Measurements from ENCODE around the gene TANGO6. TPM values are rescaled to one million over a fixed set of nuclear protein-coding genes. Genes with fewer than 3 reads are reported as not detected.

TANGO6 gene
- total RNA-seq, 1 donor from 2014 or later = 9.3 TPM

DNA sequence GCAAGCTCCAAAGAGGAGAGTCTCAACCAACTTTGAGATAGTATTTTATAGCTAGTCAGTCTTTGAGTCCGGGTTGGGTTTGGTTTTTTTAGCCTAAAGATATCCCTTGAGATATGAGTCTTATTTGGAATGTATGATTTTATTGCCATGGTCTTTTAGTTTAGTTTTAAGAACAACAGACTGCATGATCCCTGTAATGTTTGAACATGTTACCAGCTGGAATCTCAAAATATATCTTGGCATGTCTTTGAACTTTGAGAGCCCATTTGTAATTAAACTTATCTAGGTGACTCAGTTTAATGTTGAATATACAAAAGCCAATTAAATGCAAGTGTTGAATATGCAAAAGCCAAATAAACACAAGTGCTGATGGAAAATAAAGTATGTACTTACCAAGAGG lies 100.6 kb downstream of the TANGO6 start:
- intact Hi-C loops (cut with DNase I) = no loop called here
- DNase-seq (ENCODE audit: missing footprints) (no peak), ATAC-seq (no peak)

DNA sequence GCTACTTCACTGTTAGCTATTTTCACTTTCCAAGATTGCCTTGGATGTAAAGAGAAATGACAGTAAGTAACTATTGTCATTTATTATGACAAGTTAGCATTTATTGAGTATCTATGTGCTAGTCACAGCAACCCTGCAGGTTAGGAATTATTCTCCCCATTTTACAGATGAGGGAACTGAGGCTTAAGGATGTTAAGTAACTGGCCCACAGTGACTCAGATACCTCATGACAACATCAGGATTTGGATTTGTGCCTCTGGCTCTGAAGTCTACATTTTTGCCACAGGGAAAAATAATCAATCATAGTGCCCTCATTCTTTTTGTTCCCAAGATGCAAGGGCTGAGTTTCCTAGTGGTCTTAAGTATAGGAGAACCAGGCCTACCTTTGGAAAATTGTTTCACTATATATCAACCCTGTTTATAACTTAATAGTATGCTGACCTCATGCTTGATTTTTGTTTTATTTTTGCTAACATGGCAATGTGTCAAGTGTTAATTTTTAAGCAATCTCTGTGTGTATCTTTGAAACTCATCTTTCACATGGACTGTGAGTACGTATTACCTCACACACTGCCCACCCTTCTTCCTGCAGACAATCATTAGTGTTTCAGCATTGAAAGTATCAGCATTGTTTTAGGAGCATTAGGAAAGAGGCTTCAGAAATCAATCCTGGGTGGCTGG lies 105.0 kb downstream of the TANGO6 start:
- DNase-seq (ENCODE audit: missing footprints) (no peak), ATAC-seq (no peak)
- intact Hi-C loops (cut with DNase I) = no loop called here

DNA sequence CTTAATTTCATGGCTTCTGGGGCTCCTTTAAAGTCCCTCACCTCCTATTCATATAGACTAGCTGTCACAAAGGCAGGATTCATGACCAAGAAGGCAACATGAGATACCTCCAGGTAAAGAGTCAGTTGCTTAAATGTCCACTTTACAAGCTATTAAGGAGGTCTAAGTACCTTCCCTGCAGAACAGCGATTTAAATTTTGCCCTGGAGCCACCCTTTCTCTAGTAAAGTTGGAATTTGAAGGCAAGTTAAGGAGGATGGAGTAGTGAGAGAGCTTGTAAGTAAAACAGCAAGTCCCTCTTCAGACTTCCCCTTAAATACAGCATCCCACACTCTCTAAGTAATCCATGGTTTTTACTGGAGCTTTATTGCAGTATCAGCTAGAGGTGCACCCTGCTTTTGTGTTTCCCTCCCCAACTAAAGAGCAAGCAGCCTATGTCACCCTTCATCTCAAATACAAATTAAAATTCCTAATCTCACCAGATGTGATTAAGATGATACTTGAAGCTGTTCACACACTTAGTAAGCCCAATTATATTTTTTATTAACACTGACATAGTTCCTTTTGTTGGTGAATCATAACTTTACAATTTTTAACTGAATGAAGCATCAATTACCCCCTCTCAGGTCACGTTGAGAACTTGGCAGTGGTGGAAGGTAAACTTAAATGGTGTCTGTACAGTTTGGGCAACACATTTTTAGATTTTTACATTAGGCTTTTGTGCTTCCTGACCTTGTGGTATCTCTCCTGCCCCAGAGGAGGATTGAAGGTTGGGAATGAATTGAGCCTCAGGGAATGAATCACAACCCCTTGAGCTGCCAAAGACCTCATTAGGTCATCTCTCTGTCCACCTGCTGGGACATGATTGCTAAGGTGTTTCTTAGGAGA lies 108.9 kb downstream of the TANGO6 start:
- DNase-seq (ENCODE audit: missing footprints) (no peak), ATAC-seq (no peak)
- intact Hi-C loops (cut with DNase I) = no loop called here

DNA sequence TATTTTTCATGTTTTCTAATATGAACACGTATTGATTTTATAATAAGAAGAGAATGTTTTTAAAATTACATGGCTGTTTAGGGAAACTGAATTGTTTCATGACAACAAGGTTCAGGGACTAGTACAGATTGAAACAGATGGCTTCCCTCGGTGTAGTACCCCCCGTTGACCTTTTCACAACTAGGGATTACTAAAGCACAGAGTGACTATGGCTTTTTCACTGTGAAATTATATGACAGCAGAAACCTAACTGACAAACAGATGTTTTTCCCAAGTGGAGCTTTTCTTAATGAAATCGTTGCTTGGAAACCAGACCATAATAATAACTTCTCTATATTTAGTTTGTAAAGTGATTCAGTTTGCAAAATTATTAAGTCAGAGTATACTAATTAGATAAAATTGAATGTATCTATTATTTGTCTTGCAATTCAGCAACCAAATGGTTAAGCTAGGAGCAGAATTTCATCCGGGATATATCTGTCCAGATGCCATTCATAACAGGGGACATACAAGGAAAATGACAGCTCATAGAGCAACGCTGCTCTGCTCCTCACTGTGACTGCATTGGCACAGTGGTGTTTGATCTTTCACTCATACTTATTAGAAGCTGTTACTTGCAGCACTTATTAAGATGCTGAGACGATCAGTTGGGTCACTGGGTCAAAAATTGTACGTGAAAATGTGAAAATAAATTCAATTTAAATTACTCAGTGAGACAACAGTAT lies 111.7 kb downstream of the TANGO6 start:
- no peak for ATAC-seq
- DNase-seq (ENCODE audit: missing footprints) = no peak

DNA sequence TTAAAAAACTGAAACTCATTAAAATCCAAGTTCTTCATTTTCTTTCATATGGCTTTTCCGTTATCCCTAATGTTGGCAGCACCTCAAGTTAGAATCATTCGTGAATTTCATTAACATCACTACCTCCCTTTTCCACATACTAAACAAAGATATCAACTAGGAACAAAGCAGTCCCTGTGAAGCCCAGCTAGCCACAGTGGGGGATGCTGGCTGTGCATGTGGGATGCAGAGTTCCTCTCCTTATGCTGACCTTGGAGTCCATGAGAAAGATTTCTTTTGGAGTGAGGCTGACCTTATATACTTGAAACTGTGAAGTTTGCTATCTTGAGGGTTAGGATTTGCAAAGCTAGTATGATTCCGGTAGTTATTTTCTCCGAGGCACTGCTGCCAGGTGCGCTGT lies 117.6 kb downstream of the TANGO6 start:
- ATAC-seq = no peak
- no peak for DNase-seq (ENCODE audit: missing footprints)
- intact Hi-C loops (cut with DNase I) = no loop called here

More for the DNA sequence above, 111.7 kb downstream of the TANGO6 start:
- intact Hi-C loops (cut with DNase I) = no loop called here

DNA sequence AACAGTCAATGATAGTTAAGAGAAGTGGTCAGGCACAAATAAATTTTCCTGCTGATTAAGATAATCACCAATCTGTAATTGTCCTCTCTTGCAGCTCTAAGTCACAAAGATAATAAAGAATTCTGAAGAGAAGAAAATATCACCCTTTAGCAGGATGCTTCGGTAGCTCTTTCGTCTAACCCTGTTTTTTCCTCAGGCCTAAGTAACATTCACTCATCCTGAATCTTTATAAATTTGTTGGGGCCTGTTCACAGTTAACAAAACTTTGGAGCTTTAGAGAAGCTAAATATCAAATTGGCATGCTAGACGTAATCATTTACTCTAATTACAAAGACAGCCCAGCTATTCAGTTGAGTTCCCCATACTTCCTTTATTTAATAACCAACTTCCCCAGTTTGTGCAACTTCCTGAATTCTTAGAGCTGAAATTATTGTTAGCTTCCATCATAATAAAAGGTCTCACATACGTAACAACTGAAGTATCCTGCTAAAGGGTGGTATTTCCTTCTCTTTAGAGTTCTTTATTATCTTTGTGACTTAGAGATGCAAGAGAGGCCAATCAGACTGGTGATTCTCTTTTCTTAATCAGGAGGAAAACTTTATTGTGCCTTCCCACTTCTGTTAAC lies 118.6 kb downstream of the TANGO6 start:
- intact Hi-C loops (cut with DNase I) = no loop called here
- DNase-seq (ENCODE audit: missing footprints) (no peak), ATAC-seq (no peak)

DNA sequence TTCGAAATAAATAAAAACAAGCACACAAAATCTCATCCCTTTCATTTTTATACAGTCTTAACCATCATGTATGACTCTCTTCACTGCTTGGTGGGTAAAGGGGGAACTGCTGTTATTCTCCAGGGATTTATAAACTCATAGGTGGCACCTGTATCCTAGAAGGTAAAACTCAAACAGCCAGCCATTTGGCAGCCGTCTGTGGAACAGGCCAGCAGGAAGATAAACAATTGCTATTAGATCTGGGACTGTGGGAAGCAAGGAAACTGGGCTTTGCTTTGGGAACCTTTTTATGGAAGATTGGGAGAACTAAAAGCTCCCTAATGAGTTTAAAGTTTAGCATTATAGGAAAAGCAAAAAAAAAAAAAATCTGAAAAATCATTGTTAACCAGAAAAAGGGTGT lies 126.0 kb downstream of the TANGO6 start:
- intact Hi-C loops (cut with DNase I) = no loop called here
- no peak for ATAC-seq
- DNase-seq (ENCODE audit: missing footprints) = no peak

DNA sequence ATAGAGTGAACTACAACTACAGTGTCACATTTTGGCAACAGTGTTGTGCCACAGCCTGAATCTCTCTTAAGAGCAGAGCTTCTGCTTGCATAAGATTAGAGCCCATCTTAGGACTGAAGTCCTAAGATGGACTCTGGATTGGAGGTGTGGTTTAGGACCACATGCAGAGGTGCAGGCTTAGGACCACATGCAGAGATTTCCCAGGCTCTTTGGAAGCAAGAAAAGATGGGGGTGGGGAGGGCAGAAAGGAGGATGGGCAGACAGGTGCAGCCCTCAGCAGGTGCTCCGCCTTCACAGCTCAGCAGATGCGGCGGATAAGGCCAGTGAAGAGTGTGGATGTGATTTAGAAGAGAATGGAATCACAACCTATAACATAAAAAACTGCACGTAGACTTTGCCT lies 128.7 kb downstream of the TANGO6 start:
- intact Hi-C loops (cut with DNase I) = no loop called here
- ATAC-seq (no peak), DNase-seq (ENCODE audit: missing footprints) (no peak)

DNA sequence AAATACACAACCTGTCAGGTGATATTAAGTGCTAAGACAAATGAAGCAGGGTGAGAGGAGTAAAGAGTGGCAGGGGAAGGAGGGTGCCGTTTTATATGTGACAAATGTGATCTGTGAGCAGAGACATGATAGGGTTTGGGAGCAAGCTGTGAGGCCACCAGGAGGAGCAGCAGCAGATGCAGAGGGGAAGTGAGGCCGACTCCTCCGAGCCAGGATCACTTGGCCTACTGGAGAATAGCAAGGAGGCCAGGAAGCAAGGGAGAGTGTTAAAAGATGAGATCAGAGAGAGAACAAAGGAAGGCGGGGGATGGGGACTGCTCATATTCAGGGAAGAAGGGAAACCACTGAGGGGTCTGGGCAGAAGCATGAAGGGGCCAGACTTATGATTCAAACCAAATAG lies 129.4 kb downstream of the TANGO6 start:
- DNase-seq (ENCODE audit: missing footprints) = no peak
- intact Hi-C loops (cut with DNase I) = no loop called here
- ATAC-seq = no peak

DNA sequence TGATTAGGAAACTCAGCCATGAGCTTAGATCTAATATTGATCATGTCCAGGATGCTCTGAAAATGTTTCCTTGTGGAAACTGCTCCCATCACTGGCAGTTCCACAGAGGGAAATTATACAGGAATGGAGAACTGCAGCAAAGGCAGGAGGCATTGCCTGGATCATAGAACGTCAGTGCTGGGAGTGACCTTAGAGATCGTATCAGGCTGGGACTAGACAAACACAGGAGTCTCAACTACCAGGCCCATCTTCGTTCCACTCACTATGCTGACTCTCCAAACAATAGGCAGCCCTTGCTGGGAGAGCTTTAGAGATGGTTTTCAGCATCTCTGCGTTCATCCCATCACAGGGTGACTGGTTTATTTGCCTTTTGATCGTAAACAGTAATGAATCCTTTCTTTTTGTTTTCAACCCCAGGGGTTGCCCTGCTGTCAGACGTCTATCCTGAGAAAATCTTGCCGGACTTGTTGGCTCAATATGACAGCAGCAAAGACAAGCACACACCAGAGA lies 130.3 kb downstream of the TANGO6 start:
- ATAC-seq (no peak), DNase-seq (ENCODE audit: missing footprints) (no peak)
- intact Hi-C loops (cut with DNase I) = no loop called here

DNA sequence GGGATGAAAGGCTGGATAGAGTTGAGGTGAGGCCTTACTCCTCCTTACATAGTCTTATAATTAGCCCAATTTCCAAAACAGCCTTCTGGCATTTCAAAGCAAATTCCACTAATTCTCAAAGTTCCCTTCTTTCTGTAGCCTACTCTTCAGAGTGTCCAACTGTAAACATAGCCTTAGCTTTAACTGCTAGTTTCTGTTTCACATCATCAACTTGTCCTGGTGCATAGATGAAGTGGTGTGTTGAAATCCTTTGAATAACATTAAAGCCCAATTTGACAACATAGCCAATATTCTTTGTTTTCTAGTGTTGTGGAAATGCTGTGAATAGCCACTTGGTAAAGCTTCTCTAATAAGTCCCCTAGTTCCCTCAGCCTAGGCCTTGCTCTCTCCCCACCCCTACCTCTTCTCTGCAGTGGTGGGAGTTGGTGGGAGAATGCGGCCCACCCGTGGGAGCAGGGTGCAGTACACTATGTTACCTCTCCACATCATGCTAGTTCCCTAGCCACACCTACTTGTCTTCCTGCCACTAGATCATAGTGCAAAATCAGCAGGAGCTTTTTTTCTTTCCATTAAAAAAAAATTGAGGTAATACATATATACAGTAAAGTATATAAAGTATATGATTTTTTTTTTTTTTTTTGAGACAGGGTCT lies 135.1 kb downstream of the TANGO6 start:
- intact Hi-C loops (cut with DNase I) = no loop called here
- DNase-seq (ENCODE audit: missing footprints) = no peak
- no peak for ATAC-seq

DNA sequence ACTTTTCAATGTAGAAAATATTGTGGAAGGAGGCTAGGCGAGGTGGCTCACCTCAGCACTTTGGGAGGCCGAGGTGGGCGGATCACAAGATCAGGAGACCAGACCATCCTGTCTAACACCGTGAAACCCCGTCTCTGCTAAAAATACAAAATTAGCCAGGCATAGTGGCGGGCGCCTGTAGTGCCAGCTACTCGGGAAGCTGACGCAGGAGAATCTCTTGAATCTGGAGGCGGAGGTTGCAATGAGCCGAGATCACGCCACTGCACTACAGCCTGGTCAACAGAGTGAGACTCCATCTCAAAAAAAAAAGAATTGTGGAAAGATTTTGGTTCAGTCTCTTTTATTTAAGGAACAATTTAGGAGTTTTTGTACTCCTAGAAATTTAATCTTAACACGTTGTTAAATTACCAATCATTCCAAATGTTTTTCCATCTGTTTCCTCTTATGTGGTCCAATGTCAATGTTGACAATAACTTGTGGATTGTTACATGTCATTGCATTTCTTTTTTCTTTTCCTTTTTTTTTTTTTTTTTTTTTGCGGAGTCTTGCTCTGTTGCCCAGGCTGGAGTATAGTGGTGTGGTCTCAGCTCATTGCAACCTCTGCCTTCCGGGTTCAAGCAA lies 137.5 kb downstream of the TANGO6 start:
- no peak for DNase-seq (ENCODE audit: missing footprints)
- intact Hi-C loops (cut with DNase I) = no loop called here

DNA sequence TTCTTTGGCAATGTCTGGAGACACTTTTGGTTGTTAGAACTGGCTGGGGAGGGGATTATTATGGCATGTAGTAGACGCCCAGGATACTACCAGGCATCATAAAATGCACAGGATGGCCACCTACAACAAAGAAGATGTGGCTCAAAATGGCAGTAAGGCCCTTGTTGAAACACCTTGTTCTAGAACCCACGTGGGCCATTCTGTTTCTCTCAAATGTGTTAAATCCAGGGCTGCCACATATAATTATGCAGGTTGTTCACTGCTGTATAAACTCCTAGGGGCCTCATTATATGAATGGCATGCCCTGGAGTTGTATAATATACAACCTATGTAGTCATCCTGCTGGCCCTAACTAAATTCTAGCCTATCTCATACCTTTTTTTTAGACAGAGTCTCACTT lies 138.6 kb downstream of the TANGO6 start:
- ATAC-seq = no peak
- no peak for DNase-seq (ENCODE audit: missing footprints)
- intact Hi-C loops (cut with DNase I) = no loop called here

More for the DNA sequence above, 137.5 kb downstream of the TANGO6 start:
- no peak for ATAC-seq

DNA sequence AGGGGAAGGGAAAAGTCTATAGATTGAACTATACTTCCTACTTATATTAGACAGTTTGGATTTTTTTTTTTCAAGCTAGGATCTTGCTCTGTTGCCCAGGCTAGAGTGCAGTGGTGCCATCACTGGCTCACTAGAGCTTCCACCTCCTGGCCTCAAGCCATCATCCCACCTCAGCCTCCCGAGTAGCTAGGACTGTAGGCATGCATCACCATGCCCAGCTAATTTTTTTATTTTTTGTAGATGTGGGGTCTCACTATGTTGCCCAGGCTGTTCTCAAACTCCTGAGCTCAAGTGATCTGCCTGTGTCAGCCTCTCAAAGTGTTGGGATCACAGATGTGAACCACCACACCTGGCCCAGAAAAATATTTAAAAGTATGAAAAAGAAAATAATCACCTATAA lies 141.1 kb downstream of the TANGO6 start:
- DNase-seq (ENCODE audit: missing footprints) (no peak), ATAC-seq (no peak)
- intact Hi-C loops (cut with DNase I) = no loop called here

DNA sequence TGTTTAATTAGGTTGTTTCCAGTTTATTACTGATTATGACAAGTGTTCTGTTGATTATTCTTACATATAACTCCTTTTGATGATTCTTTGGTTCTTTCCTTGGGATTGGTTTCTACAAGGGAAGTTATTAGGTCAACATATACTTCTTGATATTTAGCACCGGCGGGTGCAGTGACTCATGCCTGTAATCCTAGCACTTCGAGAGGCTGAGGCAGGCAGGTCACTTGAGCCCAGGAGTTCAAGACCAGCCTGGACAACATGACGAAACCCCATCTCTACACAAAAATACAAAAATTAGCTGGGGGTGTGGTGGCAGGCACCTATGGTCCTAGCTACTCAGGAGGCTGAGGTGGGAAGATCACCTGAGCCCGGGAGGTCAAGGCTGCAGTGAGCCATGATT lies 141.9 kb downstream of the TANGO6 start:
- intact Hi-C loops (cut with DNase I) = no loop called here
- DNase-seq (ENCODE audit: missing footprints) (no peak), ATAC-seq (no peak)

DNA sequence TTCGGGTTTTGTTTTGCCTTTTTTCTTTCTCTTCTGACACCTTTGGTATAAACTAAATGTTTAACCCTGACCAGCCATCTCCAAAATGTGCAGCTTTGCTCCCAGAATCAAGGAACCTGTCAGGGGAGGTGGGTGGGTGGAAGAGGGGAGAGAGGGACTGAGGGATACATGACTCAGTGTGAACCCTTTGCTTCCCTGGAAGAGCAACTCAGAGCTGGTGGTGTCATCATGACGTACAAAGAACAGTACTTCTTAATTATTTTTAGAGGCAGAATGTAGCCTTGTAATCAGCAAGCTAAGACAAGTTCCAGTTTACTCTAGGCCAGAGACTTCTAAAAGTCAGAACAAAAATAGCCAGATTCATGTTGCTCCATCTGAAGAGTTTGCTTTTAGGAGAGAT lies 142.5 kb downstream of the TANGO6 start:
- ATAC-seq (no peak), DNase-seq (ENCODE audit: missing footprints) (no peak)
- intact Hi-C loops (cut with DNase I) = no loop called here

DNA sequence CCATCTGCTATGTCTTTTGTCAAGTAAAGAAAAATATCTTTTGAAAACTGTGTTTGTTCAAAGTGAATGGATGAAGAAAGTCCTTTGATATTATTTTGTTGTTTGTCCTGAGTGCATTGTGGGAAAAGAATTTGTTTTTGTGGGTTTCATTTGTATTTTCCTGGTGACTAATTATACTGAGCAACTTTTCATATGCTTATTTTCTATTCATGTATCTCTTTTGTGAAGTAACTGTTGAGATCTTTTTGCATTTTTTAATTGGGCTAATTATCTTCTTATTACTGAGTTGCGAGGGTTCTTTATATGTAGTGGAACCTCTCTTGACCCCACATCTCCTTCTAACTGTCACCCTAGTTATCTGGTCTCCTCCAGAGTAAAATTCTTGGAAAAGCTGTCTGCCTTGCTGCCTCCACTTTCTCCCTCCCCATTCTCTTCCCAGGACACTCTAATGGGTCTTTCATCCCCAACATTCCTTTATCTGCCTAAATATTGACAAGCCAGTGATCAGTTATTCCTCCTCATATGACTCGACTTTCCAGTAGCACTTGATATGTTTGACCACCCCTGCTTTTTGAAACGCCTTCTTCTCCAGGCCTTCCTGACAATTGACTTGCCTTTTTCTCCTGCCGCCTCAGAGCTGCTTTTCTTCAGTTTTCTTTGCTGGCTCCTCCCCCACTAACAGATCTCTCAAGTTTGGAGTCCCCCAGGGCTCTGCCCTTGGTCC lies 144.6 kb downstream of the TANGO6 start:
- intact Hi-C loops (cut with DNase I) = no loop called here
- ATAC-seq (no peak), DNase-seq (ENCODE audit: missing footprints) (no peak)
